PC-9 (cell line): Measurements from ENCODE around the gene FBXO10. TPM values are rescaled to one million over a fixed set of nuclear protein-coding genes. Genes with fewer than 3 reads are reported as not detected.

Experiments used
- BruUV-seq: library from RNA; stranded (reverse); fragments of 400-500 nt; replicated peaks from 2 replicates; lab custom pipeline; 2021; lab: Mats Ljungman, UMichigan
- CTCF ChIA-PET: fragments of 300-600 bp; sonication (Branson Sonifier 250); formaldehyde crosslinking; loops from one replicate; lab custom pipeline; 2022; ENCODE audit warnings: antibody characterized with exemption; lab: Charles Lee
- POLR2A ChIA-PET: fragments of 300-600 bp; sonication (Branson Sonifier 250); formaldehyde crosslinking; loops from one replicate; lab custom pipeline; 2022; ENCODE audit warnings: antibody characterized with exemption; ENCODE audit not compliant: unreplicated experiment; lab: Charles Lee
- DNase-seq, 2 experiments: peaks; one replicate each; pipeline versions ENCODE4 v3.0.0 to v3.0.0-alpha.2; 2015 to 2022; ENCODE audit warnings: mixed read lengths in 1 of 2
- H2AFZ ChIP-seq: fragments of 200-600 bp; sonication (generic); 2 replicates; pipeline ENCODE4 v1.8.1; 2017; ENCODE audit warnings: antibody characterized with exemption
- H3F3A ChIP-seq: fragments of 200-600 bp; sonication (generic); 2 replicates; pipeline ENCODE4 v1.8.1; 2017; ENCODE audit warnings: antibody characterized with exemption, mild to moderate bottlenecking, low read depth; ENCODE audit not compliant: insufficient read depth
- H3K27ac ChIP-seq: fragments of 200-600 bp; sonication (generic); 2 replicates; pipeline ENCODE4 v1.6.1; 2016; ENCODE audit warnings: mixed run types
- H3K27me3 ChIP-seq: fragments of 200-600 bp; sonication (generic); 2 replicates; pipeline ENCODE4 v1.6.1; 2016; ENCODE audit warnings: low read depth, mixed run types; ENCODE audit not compliant: insufficient read depth
- H3K36me3 ChIP-seq: fragments of 200-600 bp; sonication (generic); 2 replicates; pipeline ENCODE4 v1.6.1; 2016; ENCODE audit warnings: low read depth, mixed run types
- H3K4me1 ChIP-seq: fragments of 200-600 bp; sonication (generic); replicated peaks from 2 replicates; pipeline ENCODE4 v1.6.1; 2016; ENCODE audit warnings: mixed run types; ENCODE audit not compliant: insufficient read depth
- H3K4me2 ChIP-seq: fragments of 200-600 bp; sonication (generic); 2 replicates; pipeline ENCODE4 v1.6.1; 2017; ENCODE audit warnings: mixed run types
- H3K4me3 ChIP-seq: fragments of 200-600 bp; sonication (generic); 2 replicates; pipeline ENCODE4 v1.6.1; 2016; ENCODE audit warnings: mixed run types
- H3K79me2 ChIP-seq: fragments of 200-600 bp; sonication (generic); 2 replicates; pipeline ENCODE4 v1.6.1; 2017; ENCODE audit warnings: low read depth, mixed run types
- H3K9me2 ChIP-seq: fragments of 200-600 bp; sonication (generic); 2 replicates; pipeline ENCODE4 v1.8.1; 2017; ENCODE audit warnings: mild to moderate bottlenecking; ENCODE audit not compliant: insufficient read depth
- H3K9me3 ChIP-seq: fragments of 200-600 bp; sonication (generic); 2 replicates; pipeline ENCODE4 v1.8.1; 2016; ENCODE audit warnings: low read depth; ENCODE audit not compliant: insufficient read depth
- H4K20me1 ChIP-seq: fragments of 200-600 bp; sonication (generic); 2 replicates; pipeline ENCODE4 v1.8.1; 2017; ENCODE audit not compliant: insufficient read depth
- CTCF ChIP-seq: fragments of 200-600 bp; sonication (generic); conservative IDR thresholded peaks from 2 replicates; pipeline ENCODE4 v1.6.1; 2017; ENCODE audit warnings: mixed run types, antibody characterized with exemption, mild to moderate bottlenecking, moderate library complexity
- EZH2 ChIP-seq: fragments of 200-600 bp; sonication (generic); IDR thresholded peaks from 2 replicates; pipeline ENCODE4 v1.8.0; 2017; ENCODE audit warnings: antibody characterized with exemption, low read depth
- intact Hi-C: fragments of 100-400 bp; cut with micrococcal nuclease; formaldehyde crosslinking; loops from one replicate; pipeline ENCODE4 v1.10.0; 2022; ENCODE audit not compliant: unreplicated experiment
- total RNA-seq: library from RNA; stranded (reverse); gene quantifications from 2 replicates; pipeline ENCODE4 v1.2.3, GENCODE V29; 2021

The FBXO10 gene
- total RNA-seq, 1 experiment from 2014 or later, result 3.7 TPM

- Histone ChIP-seq H3K4me3 (no peak overlapping the region), H3F3A (no peaks in the 10 kb centered on the region), H3K79me2 (no peaks in the 10 kb centered on the region), H3K36me3 (no peaks in the 10 kb centered on the region), H3K4me2 (no peak overlapping the region), H3K9me3 (no peaks in the 10 kb centered on the region), H3K4me1 (peaks cover 1% of the 10 kb centered on the region; the same call in 1 of the 2 replicates), H4K20me1 (no peaks in the 10 kb centered on the region), H2AFZ (no peak overlapping the region), H3K9me2 (no peaks in the 10 kb centered on the region), H3K27me3 (no peaks in the 10 kb centered on the region), H3K27ac (no peak overlapping the region)
- ChIA-PET CTCF (no interaction called here), POLR2A (no interaction called here)
- no peak for TF ChIP-seq EZH2
- no peak for TF ChIP-seq CTCF
- no peak for DNase-seq
- no TSS peak for BruUV-seq
- intact Hi-C loops, result no loop called here
These were observed 41.0 kb upstream of the FBXO10 start for GRCh38 chr9:37617161-37617560.

GRCh38 chr9:37611961-37612360, 35.8 kb upstream of the FBXO10 start:
- Histone ChIP-seq H3K4me3 (no peak overlapping the region), H3K27ac (no peak overlapping the region), H3K9me3 (no peaks in the 10 kb centered on the region), H3K36me3 (no peaks in the 10 kb centered on the region), H3K4me1 (peaks cover 9% of the 10 kb centered on the region), H3K27me3 (no peaks in the 10 kb centered on the region), H3K4me2 (no peak overlapping the region), H4K20me1 (no peaks in the 10 kb centered on the region), H3K9me2 (no peaks in the 10 kb centered on the region), H3K79me2 (no peaks in the 10 kb centered on the region), H3F3A (no peaks in the 10 kb centered on the region), H2AFZ (no peak overlapping the region)
- peak in 1 of 2 experiments; percentile 66 for DNase-seq
- no TSS peak for BruUV-seq
- intact Hi-C loops, result no loop called here
- POLR2A ChIA-PET, result no interaction called here
- CTCF ChIA-PET, result no interaction called here
- TF ChIP-seq EZH2, result no peak
- TF ChIP-seq CTCF, result no peak

- Histone ChIP-seq H3K4me1 (peaks cover 9% of the 10 kb centered on the region), H2AFZ (no peak overlapping the region), H3K4me3 (no peak overlapping the region), H3K36me3 (no peaks in the 10 kb centered on the region), H3K27ac (no peak overlapping the region), H3F3A (no peaks in the 10 kb centered on the region), H4K20me1 (no peaks in the 10 kb centered on the region), H3K4me2 (no peak overlapping the region), H3K27me3 (no peaks in the 10 kb centered on the region), H3K9me3 (no peaks in the 10 kb centered on the region), H3K79me2 (no peaks in the 10 kb centered on the region), H3K9me2 (no peaks in the 10 kb centered on the region)
- POLR2A ChIA-PET, result no interaction called here
- no TSS peak for BruUV-seq
- CTCF ChIA-PET, result no interaction called here
- TF ChIP-seq CTCF, result no peak
- no peak for TF ChIP-seq EZH2
- no peak for DNase-seq
- intact Hi-C loops, result no loop called here
These were observed 34.8 kb upstream of the FBXO10 start for GRCh38 chr9:37611014-37611413.
